IMR-90 (cell line): Measurements from ENCODE around the gene PPA2. TPM values are rescaled to one million over a fixed set of nuclear protein-coding genes. Genes with fewer than 3 reads are reported as not detected.

Experiments used
- ATAC-seq: fragments of 200-7000 bp; cut with Tn5 transposase; 2 replicates; pipeline ENCODE4 v1.9.1; 2020; ENCODE audit warnings: low read depth, mild to moderate bottlenecking, moderate library complexity
- BruUV-seq: library from RNA; stranded (reverse); fragments of 400-500 nt; replicated peaks from 2 replicates; lab custom pipeline; 2021; lab: Mats Ljungman, UMichigan
- CTCF ChIA-PET: fragments of 300-600 bp; formaldehyde crosslinking; extraction: SDS; loops from one replicate; lab custom pipeline; 2021; ENCODE audit warnings: antibody characterized with exemption; lab: Yijun Ruan, JAX
- POLR2A ChIA-PET: fragments of 300-600 bp; sonication (Branson Sonifier 250); formaldehyde crosslinking; loops from one replicate; lab custom pipeline; 2022; ENCODE audit warnings: antibody characterized with exemption; ENCODE audit not compliant: unreplicated experiment; lab: Charles Lee
- DNase-seq: peaks from one replicate; pipeline ENCODE4 v3.0.0; 2013
- H2AFZ ChIP-seq: replicated peaks from 2 replicates; pipeline ENCODE3; 2013; ENCODE audit warnings: low read length, mild to moderate bottlenecking; ENCODE audit not compliant: poor library complexity
- H2AK5ac ChIP-seq: 2 replicates; pipeline ENCODE4 v1.6.1; 2013; ENCODE audit warnings: low read depth, low read length, inconsistent platforms
- H2AK9ac ChIP-seq: replicated peaks from 2 replicates; pipeline ENCODE3; 2013; ENCODE audit warnings: mild to moderate bottlenecking, low read depth, low read length, moderate library complexity; ENCODE audit not compliant: poor library complexity
- H2BK120ac ChIP-seq: 2 replicates; pipeline ENCODE4 v1.6.1; 2013; ENCODE audit warnings: low read depth, low read length, inconsistent platforms
- H2BK15ac ChIP-seq: 3 replicates; pipeline ENCODE4 v1.6.1; 2013; ENCODE audit warnings: low read depth, low read length, inconsistent platforms
- H2BK20ac ChIP-seq: 2 replicates; pipeline ENCODE4 v1.6.1; 2013; ENCODE audit warnings: low read depth, mild to moderate bottlenecking, inconsistent platforms, low read length, moderate library complexity
- H2BK5ac ChIP-seq: 2 replicates; pipeline ENCODE4 v1.6.1; 2013; ENCODE audit warnings: mild to moderate bottlenecking, low read depth, low read length, inconsistent platforms; ENCODE audit not compliant: poor library complexity, severe bottlenecking
- H3K14ac ChIP-seq: replicated peaks from 2 replicates; pipeline ENCODE4 v1.6.1; 2013; ENCODE audit warnings: low read depth, low read length, inconsistent platforms
- H3K18ac ChIP-seq: 2 replicates; pipeline ENCODE4 v1.6.1; 2013; ENCODE audit warnings: low read depth, low read length, control low read depth
- H3K23ac ChIP-seq: 2 replicates; pipeline ENCODE4 v1.6.1; 2013; ENCODE audit warnings: low read depth, low read length, inconsistent platforms
- H3K27ac ChIP-seq: 2 replicates; pipeline ENCODE4 v1.5.1; 2013; ENCODE audit warnings: mild to moderate bottlenecking, control low read depth, low read length; ENCODE audit not compliant: insufficient read depth
- H3K27me3 ChIP-seq: 2 replicates; pipeline ENCODE4 v1.6.1; 2013; ENCODE audit warnings: low read length; ENCODE audit not compliant: control insufficient read depth, insufficient read depth
- H3K36me3 ChIP-seq: 2 replicates; pipeline ENCODE4 v1.6.1; 2013; ENCODE audit warnings: low read length, mixed read lengths; ENCODE audit not compliant: control insufficient read depth, insufficient read depth
- H3K4ac ChIP-seq: 2 replicates; pipeline ENCODE4 v1.6.1; 2013; ENCODE audit warnings: low read depth, low read length, inconsistent platforms
- H3K4me1 ChIP-seq: 2 replicates; pipeline ENCODE4 v1.6.1; 2013; ENCODE audit warnings: low read length, mixed read lengths; ENCODE audit not compliant: control insufficient read depth, insufficient read depth
- H3K4me2 ChIP-seq: 2 replicates; pipeline ENCODE4 v1.6.1; 2013; ENCODE audit warnings: low read depth, mild to moderate bottlenecking, control low read depth, low read length, moderate library complexity
- H3K4me3 ChIP-seq: 2 replicates; pipeline ENCODE4 v1.5.1; 2013; ENCODE audit warnings: low read depth, mild to moderate bottlenecking, control low read depth, low read length, moderate library complexity; ENCODE audit not compliant: insufficient read depth
- H3K56ac ChIP-seq: 2 replicates; pipeline ENCODE4 v1.6.1; 2013; ENCODE audit warnings: low read length, inconsistent platforms; ENCODE audit not compliant: insufficient read depth; ENCODE audit errors: extremely low read depth
- H3K79me1 ChIP-seq, 2 experiments: 2 replicates each; pipeline ENCODE4 v1.6.1; 2013; ENCODE audit warnings: low read length in 2 of 2, inconsistent platforms in 1 of 2, low read depth in 1 of 2
- H3K9ac ChIP-seq: 2 replicates; pipeline ENCODE4 v1.6.1; 2013; ENCODE audit warnings: low read depth, low read length, control low read depth
- H3K9me1 ChIP-seq: 2 replicates; pipeline ENCODE4 v1.6.1; 2013; ENCODE audit warnings: low read length, inconsistent platforms; ENCODE audit not compliant: insufficient read depth
- H3K9me3 ChIP-seq: 2 replicates; pipeline ENCODE4 v1.6.1; 2013; ENCODE audit warnings: low read length; ENCODE audit not compliant: control insufficient read depth, insufficient read depth
- H4K20me1 ChIP-seq: 2 replicates; pipeline ENCODE4 v1.6.1; 2013; ENCODE audit warnings: low read length, inconsistent platforms; ENCODE audit not compliant: insufficient read depth
- H4K5ac ChIP-seq: 2 replicates; pipeline ENCODE4 v1.6.1; 2013; ENCODE audit warnings: mild to moderate bottlenecking, low read depth, low read length, control low read depth
- H4K8ac ChIP-seq, 2 experiments: 2 replicates each; pipeline ENCODE4 v1.6.1; 2013; ENCODE audit warnings: low read depth in 2 of 2, low read length in 2 of 2, control low read depth in 1 of 2, inconsistent platforms in 1 of 2
- H4K91ac ChIP-seq: 2 replicates; pipeline ENCODE4 v1.6.1; 2013; ENCODE audit warnings: low read depth, low read length, inconsistent platforms; ENCODE audit not compliant: insufficient read depth
- RCOR1 ChIP-seq: IDR thresholded peaks from 2 replicates; pipeline ENCODE4 v1.6.1; 2012; ENCODE audit warnings: mild to moderate bottlenecking, low read length, improper control_type of control experiment; ENCODE audit not compliant: insufficient replicate concordance
- WGBS, 2 experiments: methylation state at CpG; one replicate each; pipeline versions ENCODE4 v1.1.5 to v1.1.7; 2013; ENCODE audit warnings: missing lambda C conversion rate in 2 of 2; ENCODE audit not compliant: insufficient read length in 1 of 2; ENCODE audit errors: extremely low coverage in 2 of 2; 5-methylcytosine and 5-hydroxymethylcytosine counted together
- dilution Hi-C: fragments of 300-500 bp; cut with HindIII; formaldehyde crosslinking; loops from one replicate; pipeline ENCODE4 v1.14.3; 2018; ENCODE audit warnings: low sequenced_read_pairs; ENCODE audit not compliant: unreplicated experiment
- in situ Hi-C: fragments of 300-500 bp; cut with MboI; formaldehyde crosslinking; loops from 3 replicates; pipeline ENCODE4 v1.14.3; 2019; ENCODE audit warnings: low sequenced_read_pairs, inconsistent platforms, mixed read lengths
- intact Hi-C: fragments of 100-400 bp; cut with micrococcal nuclease; formaldehyde crosslinking; loops from 2 replicates; pipeline ENCODE4 v1.10.0; 2022
- polyA plus RNA-seq, 3 experiments: library from polyadenylated mRNA; depleted of rRNA; stranded (reverse); fragments of >200 nt; gene quantifications; 2 replicates each; pipeline ENCODE4 v1.2.3, GENCODE V29; 2012; ENCODE audit warnings: low replicate concordance in 1 of 3
- total RNA-seq: library from RNA; depleted of rRNA; stranded (reverse); fragments of >200 nt; gene quantifications from 2 replicates; pipeline ENCODE4 v1.2.3, GENCODE V29; 2012

The PPA2 gene
- total and polyA plus RNA-seq, 2 of the 4 experiments (the other 2 are of a cell fraction): 43.1 to 52.5 TPM

GRCh38 chr4:105455998-105456397 lies 17.9 kb downstream of the PPA2 start:
- Histone ChIP-seq H3K14ac (no peak overlapping the region), H3K9me1 (no peaks in the 10 kb centered on the region), H2BK20ac (no peak overlapping the region), H3K27ac (no peak overlapping the region), H3K23ac (no peak overlapping the region), H2BK120ac (no peak overlapping the region), H3K9me3 (no peaks in the 10 kb centered on the region), H4K91ac (no peak overlapping the region), H3K4me2 (no peak overlapping the region), H2AK9ac (no peak overlapping the region), H3K56ac (no peak overlapping the region), H3K79me1 (peaks cover under 1 to 13% of the 10 kb centered on the region in 2 experiments; a peak in 2 of 4 replicates), H4K5ac (no peak overlapping the region), H2BK5ac (no peak overlapping the region), H2AFZ (no peak overlapping the region), H3K4me3 (no peak overlapping the region), H2BK15ac (no peak overlapping the region), H4K20me1 (no peaks in the 10 kb centered on the region), H3K27me3 (no peaks in the 10 kb centered on the region), H4K8ac (no peak overlapping the region), H2AK5ac (no peak overlapping the region), H3K36me3 (peaks cover 6% of the 10 kb centered on the region; the same call in 1 of the 2 replicates), H3K9ac (no peak overlapping the region), H3K4me1 (peaks cover 4% of the 10 kb centered on the region; the same call in 1 of the 2 replicates), H3K4ac (no peak overlapping the region), H3K18ac (no peak overlapping the region)
- CTCF ChIA-PET: interaction anchor here (0.8 kb wide), 1 partner anchor 309 kb away, joined by 3 read pairs; the partner anchor contains the start of gene TET2
- DNase-seq: no peak
- intact Hi-C loops (loop anchor here (2.0 kb wide), 1 partner anchor 17 kb away; no protein-coding TSS in a partner anchor), dilution Hi-C loops (no loop called here), in situ Hi-C loops (no loop called here)
- WGBS, 2 experiments: no CpG with 5 or more reads among the region's 2 CpGs
- no TSS peak for BruUV-seq
- ATAC-seq: no peak
- no peak for TF ChIP-seq RCOR1
- POLR2A ChIA-PET: no interaction called here
